Activated CD8-positive, alpha-beta memory T cell treated with anti-CD3 and anti-CD28 coated beads, Interleukin-2, amount 50 U/mL, for 48 hours (primary cell): ENCODE measurements around the gene FAM168B.

Source experiments
- DNase-seq: peaks from one replicate; pipeline ENCODE4 v3.0.0-alpha.2; 2020

FAM168B gene

DNA sequence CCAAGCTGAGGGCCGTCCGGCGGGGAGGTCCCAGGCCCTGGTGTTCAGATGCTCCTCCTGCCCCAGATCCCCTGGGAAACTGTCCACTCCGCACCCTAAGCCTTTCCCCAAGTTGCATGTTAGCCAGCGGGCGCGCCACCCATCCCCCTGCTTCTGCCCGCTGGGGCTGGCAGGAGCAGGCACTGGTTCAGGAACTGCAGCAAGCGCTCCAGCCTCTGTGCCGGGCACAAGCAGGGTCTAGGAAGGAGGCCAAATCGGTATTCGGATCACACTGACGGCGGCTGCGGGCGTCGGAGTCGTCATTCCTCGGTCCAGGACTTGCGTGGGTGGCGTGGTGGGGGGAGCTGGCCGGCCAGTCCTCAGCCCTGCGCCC, 53.7 kb downstream of the FAM168B start:
- DNase-seq, result no peak

- DNase-seq, result no peak
Observed at GRCh38 chr2:131039101-131039440, 54.2 kb downstream of the FAM168B start.

DNA sequence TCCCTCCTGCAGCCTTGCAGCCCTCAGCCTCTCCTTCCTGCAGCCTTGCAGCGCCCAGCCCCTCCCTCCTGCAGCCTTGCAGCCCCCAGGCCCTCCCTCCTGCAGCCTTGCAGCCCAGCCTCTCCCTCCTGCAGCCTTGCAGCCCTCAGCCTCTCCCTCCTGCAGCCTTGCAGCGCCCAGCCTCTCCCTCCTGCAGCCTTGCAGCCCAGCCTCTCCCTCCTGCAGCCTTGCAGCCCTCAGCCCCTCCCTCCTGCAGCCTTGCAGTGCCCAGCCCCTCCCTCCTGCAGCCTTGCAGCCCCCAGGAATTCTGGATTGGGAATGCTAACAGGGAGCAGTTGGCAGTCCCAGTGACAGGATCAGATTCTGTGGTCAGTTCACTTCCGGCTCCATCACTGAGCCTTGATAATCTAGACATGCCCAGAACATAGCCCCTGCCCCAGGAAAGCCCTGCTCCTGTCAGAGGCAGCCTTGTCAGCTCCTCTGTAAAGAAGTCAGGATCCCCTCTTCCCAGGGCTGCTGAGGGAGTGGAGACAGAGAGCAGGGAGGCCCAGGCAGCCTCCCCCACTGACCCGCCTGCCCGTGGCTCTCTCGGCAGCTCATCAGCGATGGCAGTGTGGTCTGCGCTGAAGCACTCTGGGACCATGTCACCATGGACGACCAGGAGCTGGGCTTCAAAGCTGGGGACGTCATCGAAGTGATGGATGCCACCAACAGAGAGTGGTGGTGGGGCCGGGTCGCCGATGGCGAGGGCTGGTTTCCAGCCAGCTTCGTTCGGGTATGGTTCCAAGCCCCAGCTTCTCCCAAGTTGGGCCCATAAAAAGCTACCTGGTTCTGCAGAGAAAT, 54.8 kb downstream of the FAM168B start:
- no peak for DNase-seq

GRCh38 chr2:131037398-131038257, 55.6 kb downstream of the FAM168B start:
- DNase-seq, result no peak

DNA sequence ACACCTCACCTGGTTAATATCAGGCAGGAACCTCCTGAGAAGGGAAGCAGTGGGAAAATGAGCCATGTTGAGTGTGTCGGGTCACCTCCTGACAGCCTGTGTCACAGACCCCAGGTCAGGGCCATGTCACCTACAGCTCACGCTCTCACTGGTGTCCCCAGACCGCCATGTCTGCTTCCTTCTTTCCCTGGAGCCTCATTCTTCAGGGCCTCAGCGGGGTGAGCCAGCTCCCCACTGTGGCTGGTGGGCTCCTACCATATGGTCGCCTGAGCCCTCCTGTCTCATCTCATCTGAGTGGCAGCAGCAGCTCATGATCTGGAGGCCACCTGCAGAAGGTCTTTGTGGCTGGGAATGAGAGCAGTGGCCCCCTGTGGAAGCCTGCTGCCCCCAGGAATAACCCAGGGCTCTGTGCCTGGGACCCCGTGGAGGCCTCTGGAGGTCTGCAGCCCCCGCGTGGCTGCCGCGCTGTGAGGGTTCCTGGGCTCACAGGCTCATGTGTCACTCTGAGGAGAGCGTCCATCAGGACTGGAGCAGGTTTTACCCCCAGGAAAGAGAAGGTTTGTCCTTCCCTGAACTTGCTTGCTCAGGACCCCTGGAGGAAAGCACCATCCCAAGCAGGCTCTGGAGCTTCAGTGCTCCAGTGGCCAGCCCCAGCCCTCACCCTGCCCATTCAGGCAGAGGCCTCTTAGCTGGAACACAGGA, 56.4 kb downstream of the FAM168B start:
- DNase-seq, result no peak

GRCh38 chr2:131036269-131036668, 57.0 kb downstream of the FAM168B start:
- no peak for DNase-seq

DNA sequence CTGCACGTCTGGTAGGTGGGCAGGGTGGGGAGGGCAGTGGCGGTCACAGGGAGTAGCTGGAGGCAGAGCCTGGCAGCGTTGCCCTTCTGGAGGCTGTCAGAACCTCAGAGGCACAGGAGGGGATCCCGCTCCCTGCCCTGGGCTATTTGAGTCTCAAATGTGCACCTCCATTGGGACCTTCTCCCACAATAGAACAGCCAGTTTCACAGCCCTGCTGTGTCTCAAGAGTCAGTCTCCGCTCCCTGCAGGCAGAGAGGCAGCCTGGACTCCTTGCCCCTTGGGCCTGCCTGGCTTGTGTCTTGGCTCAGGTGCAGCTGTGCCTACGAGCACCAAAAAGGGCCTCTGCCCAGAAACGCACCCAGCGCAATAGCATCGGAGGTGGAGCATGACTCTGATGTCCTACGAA, 57.4 kb downstream of the FAM168B start:
- DNase-seq, result no peak

DNA sequence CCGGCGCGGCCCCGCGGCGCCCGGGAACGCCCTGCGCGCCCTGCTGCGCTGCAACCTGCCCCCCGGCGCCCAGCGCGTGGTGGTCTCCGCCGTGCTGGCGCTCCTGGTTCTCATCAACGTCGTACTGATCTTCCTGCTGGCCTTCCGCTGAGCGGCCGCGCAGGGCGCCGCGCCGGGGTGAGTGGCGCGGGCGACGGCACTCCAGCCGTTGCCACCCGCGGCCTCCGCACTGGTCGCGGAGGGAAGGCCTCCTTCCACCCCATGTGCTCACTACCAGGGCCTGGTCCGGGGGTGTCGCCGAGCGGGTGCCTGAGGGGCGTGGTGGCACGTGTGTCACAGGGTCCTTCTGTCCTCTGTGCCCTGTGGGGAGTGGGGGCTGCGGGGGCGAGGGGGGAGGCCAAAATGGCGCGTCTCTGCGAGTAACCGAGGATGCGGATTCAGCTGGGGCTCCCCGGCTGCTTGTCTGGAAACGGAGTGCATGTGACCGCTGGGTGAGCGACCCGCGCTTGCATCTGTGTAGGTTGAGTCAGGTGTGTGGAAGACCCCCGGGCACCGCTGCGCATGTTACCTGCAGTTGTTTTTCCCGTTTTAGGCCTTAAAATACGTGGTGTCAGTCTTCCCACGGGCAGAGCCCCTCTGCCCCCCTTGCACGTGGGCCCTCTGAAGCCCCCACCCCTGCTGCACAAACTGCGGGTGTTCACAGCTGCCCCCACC, 58.0 kb downstream of the FAM168B start:
- no peak for DNase-seq

DNA sequence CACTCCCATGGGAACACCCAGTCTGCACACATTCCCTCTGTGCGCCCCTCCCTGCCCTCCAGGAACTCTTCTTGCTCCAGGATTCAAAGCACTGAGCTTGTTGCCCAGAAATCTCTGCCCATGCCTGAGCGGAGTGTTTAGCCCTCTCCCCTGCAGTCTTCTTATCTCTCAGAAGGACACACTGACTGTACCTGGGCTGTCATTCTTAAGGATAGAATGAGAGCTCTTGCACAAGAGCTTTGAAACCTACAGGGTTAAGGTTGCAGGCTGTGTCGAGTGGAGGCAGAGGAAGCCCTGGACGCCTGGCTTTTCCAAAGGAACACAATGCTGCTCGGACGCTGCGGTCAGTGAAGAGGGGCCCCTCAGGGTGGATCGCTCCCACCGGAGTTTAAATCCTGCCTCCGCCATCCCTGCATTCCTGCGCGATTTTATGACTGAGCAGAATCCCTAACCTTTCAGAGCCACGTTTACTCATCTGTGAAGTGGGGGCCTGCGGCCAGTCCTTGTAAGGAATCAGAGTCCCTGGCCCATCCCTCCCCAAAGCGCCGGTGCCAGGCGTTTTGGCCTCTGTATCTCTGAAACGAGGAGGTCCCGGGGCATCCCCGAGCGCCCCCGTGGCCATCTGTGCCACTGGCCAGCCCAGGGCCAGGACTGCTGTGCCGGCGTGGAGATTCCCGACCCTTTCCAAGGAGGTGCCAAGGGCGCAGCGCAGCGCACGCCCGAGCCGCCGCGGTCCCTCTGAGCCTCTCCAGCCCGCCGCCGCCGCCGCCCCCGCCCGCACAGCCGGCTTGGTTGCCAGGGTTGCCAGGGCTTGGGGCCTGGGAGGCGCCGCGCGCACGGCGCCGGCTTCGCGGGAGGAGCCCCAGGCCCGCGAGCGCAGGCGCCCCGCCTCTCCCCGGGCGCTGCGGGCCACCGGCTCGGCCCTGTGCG, 58.9 kb downstream of the FAM168B start:
- no peak for DNase-seq

GRCh38 chr2:131033786-131034121, 59.5 kb downstream of the FAM168B start:
- DNase-seq, result no peak

DNA sequence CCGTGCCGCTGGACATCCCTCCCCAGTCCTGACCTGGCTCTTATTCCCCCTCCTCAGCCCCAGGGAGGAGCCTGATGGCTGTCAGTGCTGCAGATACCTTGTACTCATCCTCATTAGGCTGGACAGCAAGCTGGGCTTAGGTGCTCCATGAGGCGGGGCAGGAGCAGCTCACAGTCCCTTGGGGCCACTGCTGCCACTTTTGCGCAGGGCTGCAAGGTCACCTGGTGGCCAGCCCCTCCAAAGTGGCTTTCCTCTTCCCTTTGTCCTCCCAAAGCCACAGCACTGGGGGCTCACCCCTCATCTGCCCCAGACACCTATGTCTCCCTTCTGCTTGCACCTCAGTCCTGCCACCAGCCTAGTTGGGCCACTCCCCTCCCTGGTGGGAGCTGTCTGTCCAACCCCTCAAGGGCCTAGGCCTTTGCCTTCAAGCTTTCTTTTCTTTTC, 60.8 kb downstream of the FAM168B start:
- DNase-seq, result no peak

- no peak for DNase-seq
Observed at GRCh38 chr2:131031875-131032274, 61.4 kb downstream of the FAM168B start.

GRCh38 chr2:131031431-131031841, 61.8 kb downstream of the FAM168B start:
- DNase-seq, result no peak

DNA sequence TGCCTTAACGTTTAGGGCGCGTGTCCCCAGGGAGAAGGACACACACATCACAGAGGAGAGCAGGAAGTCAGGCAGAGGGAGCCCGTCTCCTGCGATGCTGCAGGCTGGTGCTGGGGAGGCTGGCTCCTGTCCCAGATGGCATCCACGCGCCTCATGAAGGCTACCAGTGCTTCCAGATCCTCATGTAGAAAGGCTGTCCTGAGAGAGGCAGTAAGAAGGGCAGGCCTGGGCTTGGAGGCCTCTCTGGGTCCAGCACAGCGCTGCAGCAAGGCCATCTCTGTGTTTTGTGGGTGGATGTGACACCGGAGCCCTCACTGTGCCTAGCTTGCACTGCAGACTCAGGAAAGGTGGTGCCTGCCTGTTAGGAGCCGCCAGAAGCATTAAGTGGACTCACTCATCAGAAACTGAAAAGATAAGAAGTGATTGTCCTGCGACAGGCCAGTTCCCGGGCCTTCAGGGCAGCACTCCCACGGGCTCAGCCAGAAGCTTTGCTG, 62.7 kb downstream of the FAM168B start:
- no peak for DNase-seq

- DNase-seq, result no peak
Observed at GRCh38 chr2:131029812-131030211, 63.4 kb downstream of the FAM168B start.

- DNase-seq, result no peak
Observed at GRCh38 chr2:131027566-131028528, 65.4 kb downstream of the FAM168B start.

DNA sequence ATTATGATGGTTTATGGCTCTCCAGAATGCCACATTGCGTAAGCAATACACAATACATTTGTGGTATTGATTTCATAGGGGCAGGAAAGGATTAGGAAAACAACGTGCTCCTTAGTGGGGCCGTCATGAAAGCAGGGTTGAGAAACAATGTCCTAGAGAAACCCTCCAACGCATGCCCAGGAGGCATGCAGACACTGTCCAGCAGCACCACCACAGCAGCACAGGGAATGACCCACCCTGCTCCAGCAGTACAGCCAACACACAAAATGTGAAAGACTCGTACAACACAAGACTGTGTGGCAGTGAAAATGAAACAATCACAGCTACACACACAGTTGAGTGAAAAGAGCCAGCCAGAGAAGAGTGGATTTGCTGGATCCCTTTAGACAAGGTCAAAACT, 66.3 kb downstream of the FAM168B start:
- DNase-seq, result no peak

- DNase-seq, result no peak
Observed at GRCh38 chr2:131023758-131024157, 69.5 kb downstream of the FAM168B start.

- DNase-seq, result no peak
Observed at GRCh38 chr2:131022731-131023130, 70.5 kb downstream of the FAM168B start.
